Amygdala (tissue), 56 donors: ENCODE data around the gene TIMD4.
A peak's percentile ranks its signal among the peaks of the same experiment; 100 is the strongest.
"Not testable (repeated sequence)": the region's sequence is repeated elsewhere in the genome, so short reads cannot be mapped to it uniquely, and the experiment has no call there.

Experiments used
- DNase-seq, 56 donors: peaks; one replicate each; lab custom pipeline; 2025; lab: John Stamatoyannopoulos, UW

The TIMD4 gene

GRCh38 chr5:156963125-156963524 lies at the start of gene TIMD4:
TIMD4 (minus strand) TSS chr5:156963226; CDS start chr5:156963198, 28 bp downstream.
- no peak for DNase-seq

- DNase-seq: no peak
These were observed 43.2 kb upstream of the TIMD4 start for GRCh38 chr5:157006262-157006661.

DNA sequence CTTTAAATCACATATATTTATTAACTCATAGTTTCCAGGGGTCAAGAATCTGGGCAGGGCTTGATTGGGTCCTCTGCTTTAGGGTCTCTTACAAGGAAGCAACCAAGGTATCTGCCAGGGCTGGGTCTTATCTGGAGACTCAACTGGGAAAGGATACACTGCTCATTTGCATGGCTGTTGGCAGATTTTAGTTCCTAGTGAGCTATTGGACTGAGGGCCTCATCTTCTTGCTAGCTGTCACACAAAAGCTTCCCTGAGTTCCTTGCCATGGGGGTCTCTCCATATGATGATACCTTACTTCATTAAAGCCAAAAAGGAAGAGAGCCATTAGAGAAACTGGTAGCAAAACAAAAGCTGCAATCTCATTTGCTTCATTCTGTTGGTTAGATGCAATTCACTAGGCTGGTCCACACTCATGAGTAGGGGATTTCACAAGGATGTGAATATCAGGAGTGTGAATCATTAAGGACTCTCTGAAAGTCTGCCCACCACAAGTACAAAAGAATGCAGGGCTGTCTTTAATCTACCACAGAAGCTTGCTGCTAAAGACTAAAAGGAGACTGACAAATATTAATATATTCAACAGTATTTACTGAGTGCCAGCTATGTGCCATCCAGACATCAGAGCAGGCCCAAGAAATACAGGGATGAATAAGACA lies 42.0 kb upstream of the TIMD4 start:
- no peak for DNase-seq

DNA sequence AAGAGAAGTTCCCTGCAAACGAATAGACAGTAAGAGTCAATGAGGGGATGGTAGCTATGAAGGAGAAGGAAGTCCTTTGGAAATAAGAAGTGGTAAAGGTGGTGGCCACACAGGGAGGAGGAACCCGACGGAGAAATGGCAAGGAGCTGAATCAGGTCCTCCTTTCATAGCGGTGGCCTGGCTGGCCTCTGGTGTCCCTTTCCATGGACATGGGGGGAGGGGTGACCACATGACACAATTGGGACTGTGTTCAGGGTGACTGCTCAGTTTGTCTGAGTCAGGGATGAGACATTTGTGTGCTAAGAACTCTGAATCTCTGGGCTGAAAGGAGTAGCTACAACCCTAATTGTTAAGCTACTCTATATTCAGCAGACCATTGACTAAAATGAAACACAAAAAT lies 28.7 kb upstream of the TIMD4 start:
- DNase-seq: no peak

DNA sequence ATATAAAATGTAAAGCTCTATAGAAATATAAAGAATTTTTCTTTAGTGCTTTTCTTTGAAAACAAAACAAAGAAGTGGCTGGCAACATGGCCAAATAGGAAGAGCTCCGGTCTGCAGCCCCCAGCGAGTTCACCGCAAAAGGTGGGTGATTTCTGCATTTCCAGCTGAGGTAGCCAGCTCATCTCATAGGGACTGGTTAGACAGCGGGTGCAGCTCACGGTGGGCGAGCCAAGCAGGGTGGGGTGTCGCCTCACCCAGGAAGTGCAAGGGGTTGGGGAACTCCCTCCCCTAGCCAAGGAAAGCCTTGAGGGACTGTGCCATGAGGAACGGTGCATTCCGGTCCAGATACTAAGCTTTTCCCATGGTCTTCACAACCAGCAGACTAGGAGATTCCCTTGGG lies 21.0 kb upstream of the TIMD4 start:
- no peak for DNase-seq

DNA sequence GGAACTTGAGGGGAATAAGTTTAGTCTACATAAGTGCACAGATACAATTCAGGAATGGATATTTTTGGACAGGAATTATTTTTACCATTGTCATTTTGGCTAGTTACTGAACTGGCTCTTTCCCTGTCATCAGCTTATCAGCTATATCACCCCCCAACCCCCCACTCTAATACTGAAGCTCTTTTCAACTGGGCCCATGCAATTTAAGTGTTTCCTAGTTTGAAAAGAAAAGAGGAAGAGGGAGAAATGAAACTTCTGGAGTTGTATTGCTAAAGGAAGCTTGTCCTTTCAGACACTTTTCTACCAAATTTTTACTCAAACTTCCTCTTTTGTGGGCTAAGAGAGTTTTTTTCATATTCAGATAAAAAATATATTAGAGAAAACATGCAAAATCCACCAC lies 18.5 kb upstream of the TIMD4 start:
- DNase-seq: no peak

DNA sequence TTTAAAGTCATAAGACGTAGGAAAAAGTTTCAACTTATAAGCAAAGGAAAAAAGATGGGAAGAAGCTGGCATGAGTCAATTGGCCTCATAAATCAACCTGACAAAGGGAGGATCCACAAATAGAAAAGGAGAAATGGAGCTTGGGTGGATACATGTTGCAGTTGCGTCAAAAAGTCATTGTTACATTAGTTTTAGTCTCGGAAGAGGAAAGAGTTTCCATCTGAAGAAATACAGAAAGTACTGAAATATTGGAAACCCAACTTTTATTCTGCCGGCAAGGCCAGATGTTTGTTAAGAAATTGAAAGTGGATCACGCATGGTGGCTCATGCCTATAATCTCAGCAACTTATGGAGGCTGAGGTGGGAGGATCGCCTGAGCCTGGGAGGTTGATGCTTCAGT lies 11.3 kb upstream of the TIMD4 start:
- DNase-seq: no peak

GRCh38 chr5:156971848-156972525 lies 9.0 kb upstream of the TIMD4 start:
- no peak for DNase-seq

DNA sequence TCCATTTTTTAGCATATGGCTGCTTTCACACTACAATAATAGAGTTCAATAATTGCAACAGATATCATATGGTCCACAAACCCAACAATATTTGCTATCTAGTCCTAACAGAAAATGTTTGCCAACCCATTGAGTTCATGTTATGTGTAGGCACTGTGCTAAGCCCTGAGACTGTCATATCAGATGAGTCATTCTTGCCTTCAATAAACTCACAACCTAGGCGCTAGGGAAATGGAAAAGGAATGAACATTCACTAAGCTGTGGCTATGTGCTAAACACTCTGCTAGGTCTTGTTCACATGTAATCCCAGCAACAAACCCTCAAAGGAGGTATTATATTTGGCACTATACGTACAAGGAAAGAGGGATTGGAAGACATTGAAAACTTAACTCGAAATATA lies 8.4 kb upstream of the TIMD4 start:
- DNase-seq: no peak

DNA sequence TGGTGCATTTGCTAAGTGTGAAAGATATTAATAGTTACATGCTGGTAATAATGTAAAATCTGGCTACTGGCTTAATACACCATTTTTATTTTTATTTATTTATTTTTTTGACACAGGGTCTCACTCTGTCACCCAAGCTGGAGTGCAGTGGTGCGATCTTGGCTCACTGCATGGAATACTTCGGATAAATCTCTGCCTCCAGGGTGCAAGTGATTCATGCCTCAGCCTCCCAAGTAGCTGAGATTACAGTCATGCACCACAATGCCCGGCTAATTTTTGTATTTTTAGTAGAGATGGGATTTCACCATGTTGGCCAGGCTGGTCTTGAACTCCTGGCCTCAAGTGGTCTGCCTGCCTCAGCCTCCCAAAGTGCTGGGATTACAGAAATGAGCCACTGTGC lies 4.4 kb upstream of the TIMD4 start:
- not testable (repeated sequence) for DNase-seq

- no peak for DNase-seq
These were observed 6.7 kb downstream of the TIMD4 start for GRCh38 chr5:156956321-156956720.

- no peak for DNase-seq
These were observed 11.7 kb downstream of the TIMD4 start for GRCh38 chr5:156951359-156951758.

DNA sequence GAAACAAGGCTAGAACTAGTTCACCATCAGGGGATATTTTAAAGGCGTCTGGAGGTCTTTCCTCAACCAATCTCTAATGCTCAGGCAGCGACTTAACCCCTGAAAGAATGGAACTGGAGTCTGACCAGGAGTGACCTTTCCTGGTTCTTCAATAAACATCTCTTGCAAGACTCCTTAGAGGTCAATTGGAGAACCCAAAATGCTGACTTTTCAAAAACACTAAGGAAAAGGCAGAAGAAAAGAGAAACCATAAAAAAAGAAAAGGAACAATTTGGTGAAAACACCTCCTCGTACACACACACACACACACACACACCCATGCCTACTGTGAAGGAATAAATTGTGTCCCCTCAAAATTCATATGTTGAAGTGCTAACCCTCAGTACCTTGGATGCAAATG lies 12.3 kb downstream of the TIMD4 start:
- DNase-seq: no peak

DNA sequence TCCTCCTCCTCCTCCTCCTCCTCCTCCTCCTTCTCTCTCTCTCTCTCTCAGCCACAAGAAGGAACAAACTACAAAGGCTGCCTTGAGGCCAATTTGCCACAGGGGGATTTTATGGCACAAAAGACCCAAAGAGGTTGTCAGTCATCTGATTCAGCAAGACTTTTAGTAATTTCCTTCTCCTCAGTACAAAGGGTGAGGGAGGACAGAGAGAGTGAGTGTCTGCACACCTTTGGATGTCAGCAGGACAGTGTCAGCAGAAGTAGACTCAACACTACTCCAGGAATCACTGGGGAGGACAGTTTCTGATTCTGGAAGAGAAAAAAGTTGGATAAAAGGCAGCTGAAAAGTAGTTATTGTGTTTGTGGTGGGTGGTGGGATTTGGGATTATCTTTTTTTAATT lies 13.6 kb downstream of the TIMD4 start:
- DNase-seq: no peak

- no peak for DNase-seq
These were observed 15.1 kb downstream of the TIMD4 start for GRCh38 chr5:156947925-156948324.

DNA sequence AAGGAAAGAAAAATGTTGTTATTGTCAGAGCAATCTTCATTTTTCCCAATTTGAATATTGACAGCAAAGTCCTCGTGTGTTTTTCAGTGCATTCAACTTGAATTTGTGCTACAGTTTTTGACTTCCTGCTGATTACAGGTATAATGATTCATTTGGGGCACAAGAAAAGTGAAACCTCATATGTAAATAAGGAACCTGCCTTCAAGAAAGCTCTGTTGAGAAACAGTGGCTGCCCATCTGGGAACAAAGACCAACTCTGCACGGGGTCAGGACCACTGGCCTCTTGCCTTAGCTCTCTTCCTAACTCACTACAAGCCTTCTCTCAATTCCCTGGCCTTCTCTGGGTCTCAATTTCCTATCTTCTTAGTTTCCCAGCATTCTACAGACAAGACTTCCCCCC lies 21.0 kb downstream of the TIMD4 start:
- DNase-seq: no peak

DNA sequence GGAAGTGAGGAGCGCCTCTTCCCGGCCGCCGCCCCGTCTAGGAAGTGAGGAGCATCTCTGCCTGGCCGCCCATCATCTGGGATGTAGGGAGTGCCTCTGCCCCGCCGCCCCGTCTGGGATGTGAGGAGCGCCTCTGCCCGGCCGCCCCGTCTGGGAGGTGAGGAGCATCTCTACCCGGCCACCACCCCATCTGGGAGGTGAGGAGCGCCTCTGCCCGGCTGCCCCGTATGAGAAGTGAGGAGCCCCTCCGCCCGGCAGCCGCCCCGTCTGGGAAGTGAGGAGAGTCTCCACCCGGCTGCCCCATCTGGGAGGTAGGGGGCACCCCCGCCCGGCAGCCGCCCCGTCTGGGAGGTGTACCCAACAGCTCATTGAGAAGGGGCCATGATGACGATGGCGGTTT lies 22.6 kb downstream of the TIMD4 start:
- not testable (repeated sequence) for DNase-seq

- DNase-seq: no peak
These were observed 26.1 kb downstream of the TIMD4 start for GRCh38 chr5:156936972-156937371.

GRCh38 chr5:156934450-156935211 lies 28.4 kb downstream of the TIMD4 start:
- peak in 13 of 56 donors; percentile 1 to 45 (median 7) for DNase-seq

DNA sequence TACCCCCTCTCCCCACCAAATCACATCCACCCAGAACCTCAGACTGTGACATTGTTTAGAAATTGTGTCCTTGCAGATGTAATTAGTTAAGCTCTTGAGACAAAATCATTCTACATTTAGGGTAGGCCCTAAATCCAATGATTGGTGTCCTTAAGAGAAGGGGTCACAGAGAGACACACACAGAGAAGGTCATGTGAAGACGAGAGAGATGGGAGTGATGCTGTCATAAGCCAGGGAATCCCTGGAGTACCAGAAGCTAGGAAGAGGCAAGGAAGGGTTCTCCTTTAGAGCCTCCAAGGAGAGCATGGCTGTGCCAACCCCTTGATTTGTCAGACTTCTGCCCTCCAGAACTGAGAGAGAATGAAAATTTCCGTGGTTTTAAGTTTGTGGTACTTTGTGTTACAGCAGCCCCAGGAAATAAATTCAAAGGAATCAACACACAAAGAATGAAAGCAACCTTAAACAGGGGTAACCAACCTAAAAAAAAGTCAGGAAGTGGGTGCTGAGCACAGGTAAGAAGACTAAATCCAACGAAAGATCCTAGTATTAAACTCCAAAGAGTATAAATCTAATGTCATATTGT lies 33.6 kb downstream of the TIMD4 start:
- DNase-seq: no peak

GRCh38 chr5:156927545-156927944 lies 35.5 kb downstream of the TIMD4 start:
- no peak for DNase-seq
